AG04449 (cell line): Measurements from ENCODE around the gene SREK1.

Experiments
- CTCF ChIA-PET: fragments of 350-600 bp; formaldehyde crosslinking; extraction: SDS; loops from one replicate; lab custom pipeline; 2021; ENCODE audit warnings: antibody characterized with exemption; lab: Yijun Ruan, JAX
- POLR2A ChIA-PET: fragments of 400-600, 350-600 bp; formaldehyde crosslinking; extraction: SDS; loops from one replicate; lab custom pipeline; 2020; ENCODE audit warnings: antibody characterized with exemption, inconsistent platforms; lab: Yijun Ruan, JAX
- DNase-seq: peaks from one replicate; pipeline ENCODE4 v3.0.0-alpha.2; 2010; ENCODE audit warnings: low read depth, low spot score
- H3K4me3 ChIP-seq: 2 replicates; pipeline ENCODE4 v1.5.1; 2011; ENCODE audit warnings: low read depth, mild to moderate bottlenecking, control low read depth, low read length
- CTCF ChIP-seq: IDR thresholded peaks from one replicate; pipeline ENCODE4 v1.5.1; 2011; ENCODE audit warnings: mild to moderate bottlenecking, moderate library complexity, low read length, control low read depth, inconsistent platforms; ENCODE audit not compliant: insufficient read depth; ENCODE audit errors: missing control alignments

The SREK1 gene

GRCh38 chr5:66232706-66233445 is 88.8 kb downstream of the SREK1 start:
- DNase-seq: no peak
- POLR2A ChIA-PET: interaction anchor here (0.6 kb wide), 1 partner anchor 10 kb away, joined by 3 read pairs; no protein-coding TSS in a partner anchor
- H3K4me3 ChIP-seq: no peak overlapping the region
- TF ChIP-seq CTCF: no peak
- CTCF ChIA-PET: interaction anchor here (1.2 to 1.5 kb wide), 2 partner anchors 73 to 75 kb away, joined by 3 read pairs; no protein-coding TSS in a partner anchor
